ENCODE data around the gene PRDX1. TPM values are rescaled to one million over a fixed set of nuclear protein-coding genes. Genes with fewer than 3 reads are reported as not detected.

The PRDX1 gene
- total and polyA plus RNA-seq, 2 of the 13 experiments (the other 11 are each of a cell fraction or from before 2014, with no cell fraction given) = 761 to 1,898 TPM

DNA sequence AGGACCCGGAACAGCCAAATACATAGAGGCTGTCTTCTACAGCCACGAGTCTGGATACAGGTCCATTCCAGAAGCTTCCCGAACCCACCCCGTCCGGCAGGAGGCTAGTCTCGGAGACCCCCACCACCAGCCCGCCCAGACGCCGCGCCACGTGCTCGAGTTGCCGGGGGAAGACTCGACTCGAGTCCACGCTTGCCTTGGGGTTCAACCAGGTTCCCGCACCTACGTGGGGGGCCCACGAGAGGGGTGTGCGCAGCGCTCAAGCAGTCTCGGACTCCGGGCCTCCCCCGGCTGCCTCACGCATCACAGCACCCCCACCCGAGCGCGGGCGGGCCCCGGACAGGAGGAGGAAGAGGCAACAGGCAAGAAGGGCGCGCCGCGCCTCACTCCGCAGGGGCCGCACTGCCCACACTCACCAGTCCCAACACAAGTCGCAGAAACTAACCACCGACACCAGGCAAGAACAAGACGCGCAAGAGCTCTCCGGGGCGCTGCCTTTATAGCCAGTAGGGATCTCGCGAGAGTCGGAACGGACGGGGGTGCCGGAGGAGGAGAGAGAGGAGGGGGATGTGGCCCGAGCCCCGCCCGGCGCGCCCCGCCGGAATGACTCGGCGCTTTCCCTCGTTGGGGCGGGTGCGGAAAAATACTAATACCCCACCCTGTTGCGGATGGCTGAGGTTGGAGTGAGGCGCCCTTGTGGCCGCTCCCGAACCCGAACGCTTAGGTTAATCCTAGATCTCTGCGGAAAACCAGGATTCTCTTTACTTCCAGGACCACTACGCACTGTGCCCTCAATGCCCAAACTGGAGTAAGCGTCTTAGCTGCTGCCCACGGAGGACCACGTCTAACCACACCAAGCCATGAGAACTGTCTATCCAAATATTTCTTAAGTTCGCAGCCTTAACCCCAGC, at the start of gene PRDX1 (continued):
- TF ChIP-seq ZNF256 (CRISPR knock-in tag; conservative IDR thresholded peaks at IDR 0.05) (no peak), PITX1 (CRISPR knock-in tag; IDR thresholded peaks at IDR 0.05) (peak; percentile 86), ESRRA (CRISPR knock-in tag; IDR thresholded peaks at IDR 0.05; ENCODE audit: low read depth) (0 out of 2 replicates have a peak, but pooled peaks have one; percentile 74), SALL1 (CRISPR knock-in tag; IDR thresholded peaks at IDR 0.05) (peak; percentile 95), NFYB (CRISPR knock-in tag; IDR thresholded peaks at IDR 0.05) (0 out of 2 replicates have a peak, but pooled peaks have one; percentile 8), STAG1 (CRISPR knock-in tag; IDR thresholded peaks at IDR 0.05) (no peak), TARDBP (CRISPR knock-in tag; IDR thresholded peaks at IDR 0.05) (peak; percentile 95), ZFP36 (IDR thresholded peaks at IDR 0.05; ENCODE audit: borderline replicate concordance, low read depth, low read length, partially characterized antibody) (no peak), YEATS4 (CRISPR knock-in tag; IDR thresholded peaks at IDR 0.05; ENCODE audit: borderline replicate concordance) (peak; percentile 94), ZFX (CRISPR knock-in tag; IDR thresholded peaks at IDR 0.05; ENCODE audit: low read depth) (peak; percentile 87), HOXD1 (CRISPR knock-in tag; IDR thresholded peaks at IDR 0.05) (peak; percentile 89; the same call in 1 of the 2 replicates), SP140L (CRISPR knock-in tag; IDR thresholded peaks at IDR 0.05; ENCODE audit: borderline replicate concordance) (no peak), ZBTB8A (CRISPR knock-in tag; IDR thresholded peaks at IDR 0.05; ENCODE audit: borderline replicate concordance, low read depth) (no peak), SNAI1 (CRISPR knock-in tag; IDR thresholded peaks at IDR 0.05; ENCODE audit: borderline replicate concordance) (peak; percentile 84; the same call in 1 of the 2 replicates), ZNF816 (CRISPR knock-in tag; IDR thresholded peaks at IDR 0.05; ENCODE audit: borderline replicate concordance) (0 out of 2 replicates have a peak, but pooled peaks have one; percentile 67), ZNF546 (CRISPR knock-in tag; conservative IDR thresholded peaks at IDR 0.05) (peak; percentile 73; the same call in 1 of the 2 replicates), DNMT1 (CRISPR knock-in tag; IDR thresholded peaks at IDR 0.05) (no peak; the same call in 1 of the 2 replicates), MAFK (conservative IDR thresholded peaks at IDR 0.05 in 1 of 2, IDR thresholded peaks at IDR 0.05 in 1 of 2; ENCODE audit: low read length in 2 of 2) (peak; percentile 76 to 90)
- TF ChIP-seq, protein P1, sequence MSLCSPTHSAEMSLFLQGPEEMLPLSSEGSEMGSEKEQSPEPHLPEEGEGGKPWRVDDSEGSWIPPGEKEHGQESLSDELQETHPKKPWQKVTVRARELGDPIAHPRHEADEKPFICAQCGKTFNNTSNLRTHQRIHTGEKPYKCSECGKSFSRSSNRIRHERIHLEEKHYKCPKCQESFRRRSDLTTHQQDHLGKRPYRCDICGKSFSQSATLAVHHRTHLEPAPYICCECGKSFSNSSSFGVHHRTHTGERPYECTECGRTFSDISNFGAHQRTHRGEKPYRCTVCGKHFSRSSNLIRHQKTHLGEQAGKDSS (CRISPR knock-in tag; IDR thresholded peaks at IDR 0.05; ENCODE audit: borderline replicate concordance, low read depth) = peak; percentile 83
- TF ChIP-seq, protein P2, sequence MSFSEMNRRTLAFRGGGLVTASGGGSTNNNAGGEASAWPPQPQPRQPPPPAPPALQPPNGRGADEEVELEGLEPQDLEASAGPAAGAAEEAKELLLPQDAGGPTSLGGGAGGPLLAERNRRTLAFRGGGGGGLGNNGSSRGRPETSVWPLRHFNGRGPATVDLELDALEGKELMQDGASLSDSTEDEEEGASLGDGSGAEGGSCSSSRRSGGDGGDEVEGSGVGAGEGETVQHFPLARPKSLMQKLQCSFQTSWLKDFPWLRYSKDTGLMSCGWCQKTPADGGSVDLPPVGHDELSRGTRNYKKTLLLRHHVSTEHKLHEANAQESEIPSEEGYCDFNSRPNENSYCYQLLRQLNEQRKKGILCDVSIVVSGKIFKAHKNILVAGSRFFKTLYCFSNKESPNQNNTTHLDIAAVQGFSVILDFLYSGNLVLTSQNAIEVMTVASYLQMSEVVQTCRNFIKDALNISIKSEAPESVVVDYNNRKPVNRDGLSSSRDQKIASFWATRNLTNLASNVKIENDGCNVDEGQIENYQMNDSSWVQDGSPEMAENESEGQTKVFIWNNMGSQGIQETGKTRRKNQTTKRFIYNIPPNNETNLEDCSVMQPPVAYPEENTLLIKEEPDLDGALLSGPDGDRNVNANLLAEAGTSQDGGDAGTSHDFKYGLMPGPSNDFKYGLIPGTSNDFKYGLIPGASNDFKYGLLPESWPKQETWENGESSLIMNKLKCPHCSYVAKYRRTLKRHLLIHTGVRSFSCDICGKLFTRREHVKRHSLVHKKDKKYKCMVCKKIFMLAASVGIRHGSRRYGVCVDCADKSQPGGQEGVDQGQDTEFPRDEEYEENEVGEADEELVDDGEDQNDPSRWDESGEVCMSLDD (CRISPR knock-in tag; IDR thresholded peaks at IDR 0.05; ENCODE audit: borderline replicate concordance) = peak; percentile 86
- TF ChIP-seq, protein P3, sequence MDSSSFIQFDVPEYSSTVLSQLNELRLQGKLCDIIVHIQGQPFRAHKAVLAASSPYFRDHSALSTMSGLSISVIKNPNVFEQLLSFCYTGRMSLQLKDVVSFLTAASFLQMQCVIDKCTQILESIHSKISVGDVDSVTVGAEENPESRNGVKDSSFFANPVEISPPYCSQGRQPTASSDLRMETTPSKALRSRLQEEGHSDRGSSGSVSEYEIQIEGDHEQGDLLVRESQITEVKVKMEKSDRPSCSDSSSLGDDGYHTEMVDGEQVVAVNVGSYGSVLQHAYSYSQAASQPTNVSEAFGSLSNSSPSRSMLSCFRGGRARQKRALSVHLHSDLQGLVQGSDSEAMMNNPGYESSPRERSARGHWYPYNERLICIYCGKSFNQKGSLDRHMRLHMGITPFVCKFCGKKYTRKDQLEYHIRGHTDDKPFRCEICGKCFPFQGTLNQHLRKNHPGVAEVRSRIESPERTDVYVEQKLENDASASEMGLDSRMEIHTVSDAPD (CRISPR knock-in tag; IDR thresholded peaks at IDR 0.05) = no peak
- TF ChIP-seq, protein P4, sequence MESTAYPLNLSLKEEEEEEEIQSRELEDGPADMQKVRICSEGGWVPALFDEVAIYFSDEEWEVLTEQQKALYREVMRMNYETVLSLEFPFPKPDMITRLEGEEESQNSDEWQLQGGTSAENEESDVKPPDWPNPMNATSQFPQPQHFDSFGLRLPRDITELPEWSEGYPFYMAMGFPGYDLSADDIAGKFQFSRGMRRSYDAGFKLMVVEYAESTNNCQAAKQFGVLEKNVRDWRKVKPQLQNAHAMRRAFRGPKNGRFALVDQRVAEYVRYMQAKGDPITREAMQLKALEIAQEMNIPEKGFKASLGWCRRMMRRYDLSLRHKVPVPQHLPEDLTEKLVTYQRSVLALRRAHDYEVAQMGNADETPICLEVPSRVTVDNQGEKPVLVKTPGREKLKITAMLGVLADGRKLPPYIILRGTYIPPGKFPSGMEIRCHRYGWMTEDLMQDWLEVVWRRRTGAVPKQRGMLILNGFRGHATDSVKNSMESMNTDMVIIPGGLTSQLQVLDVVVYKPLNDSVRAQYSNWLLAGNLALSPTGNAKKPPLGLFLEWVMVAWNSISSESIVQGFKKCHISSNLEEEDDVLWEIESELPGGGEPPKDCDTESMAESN (CRISPR knock-in tag; conservative IDR thresholded peaks at IDR 0.05) = peak; percentile 96

Measured in HepG2 (cell line).